ENCODE measurements around the gene ENC1.

DNA sequence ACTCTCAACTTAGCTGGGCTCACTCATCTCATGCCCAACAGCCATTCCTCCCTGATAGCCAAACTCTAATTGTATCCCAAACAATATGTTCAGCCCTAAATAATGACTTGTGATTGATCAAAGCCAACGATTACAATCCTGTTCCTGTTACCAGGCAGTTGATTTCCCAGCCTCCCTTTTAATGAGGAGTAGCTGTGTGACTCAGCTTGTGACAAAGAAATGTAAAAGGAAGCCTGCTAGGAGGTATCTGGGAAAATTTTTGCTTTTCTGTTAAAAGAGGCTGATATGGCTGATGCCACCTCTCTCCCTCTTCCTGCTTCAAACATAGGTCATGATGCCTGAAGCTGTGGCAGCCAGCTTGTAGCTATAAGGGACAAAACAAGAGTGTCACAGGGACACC lies 19.6 kb upstream of the ENC1 start:
- TF ChIP-seq CTCF (IDR thresholded peaks at IDR 0.05) (no peak), POLR2A (IDR thresholded peaks at IDR 0.05) (no peak)

Measured in body of pancreas (tissue), 4 donors.